GM21723 (cell line): Measurements from ENCODE around the gene FAM53A.

Source experiments
- ATAC-seq: cut with Tn5 transposase; IDR thresholded peaks from one replicate; pipeline ENCODE4 v1.9.1; 2021; ENCODE audit warnings: mild to moderate bottlenecking, moderate library complexity; ENCODE audit not compliant: unreplicated experiment

The FAM53A gene

GRCh38 chr4:1683736-1684505, at the start of gene FAM53A:
Gene FAM53A (minus strand): TSS chr4:1684313. CDS start chr4:1668741, 15,572 bp downstream.
- peak; percentile 79 for ATAC-seq

- ATAC-seq: no peak
Observed at GRCh38 chr4:1732911-1733310, 48.8 kb upstream of the FAM53A start.

- ATAC-seq: no peak
Observed at GRCh38 chr4:1731180-1731579, 47.1 kb upstream of the FAM53A start.

GRCh38 chr4:1730532-1731135, 46.5 kb upstream of the FAM53A start:
- no peak for ATAC-seq

GRCh38 chr4:1728061-1728980, 44.2 kb upstream of the FAM53A start:
- no peak for ATAC-seq

- no peak for ATAC-seq
Observed at GRCh38 chr4:1727117-1728031, 43.3 kb upstream of the FAM53A start.

- no peak for ATAC-seq
Observed at GRCh38 chr4:1726146-1726934, 42.2 kb upstream of the FAM53A start.

- ATAC-seq: no peak
Observed at GRCh38 chr4:1725521-1725920, 41.4 kb upstream of the FAM53A start.

GRCh38 chr4:1723131-1723801, 39.2 kb upstream of the FAM53A start:
- ATAC-seq: no peak

GRCh38 chr4:1722551-1723118, 38.5 kb upstream of the FAM53A start:
- no peak for ATAC-seq

- peak; percentile 1 for ATAC-seq
Observed at GRCh38 chr4:1721666-1722550, 37.8 kb upstream of the FAM53A start.

GRCh38 chr4:1721003-1721665, 37.0 kb upstream of the FAM53A start, which contains the start of the genes TACC3 and TMEM129:
Gene TACC3 (plus strand): TSS chr4:1721521. CDS start chr4:1723422, 1,901 bp downstream.
Gene TMEM129 (minus strand): TSS chr4:1721323. CDS start chr4:1720837, 486 bp downstream.
- peak; percentile 75 for ATAC-seq

GRCh38 chr4:1720163-1720983, 36.3 kb upstream of the FAM53A start:
- ATAC-seq: peak; percentile 28

GRCh38 chr4:1718095-1718850, 34.2 kb upstream of the FAM53A start:
- no peak for ATAC-seq
